Skeletal muscle tissue (tissue), 4 donors: ENCODE data around the gene SMARCB1. TPM values are rescaled to one million over a fixed set of nuclear protein-coding genes. Genes with fewer than 3 reads are reported as not detected.

Experiments used
- H3K27ac ChIP-seq: one replicate; pipeline ENCODE4 v1.7.0; 2013; ENCODE audit warnings: mild to moderate bottlenecking, low read depth, low read length, inconsistent platforms
- H3K27me3 ChIP-seq, 3 donors: one replicate each; pipeline ENCODE4 v1.7.0; 2013; ENCODE audit warnings: low read length in 3 of 3; ENCODE audit not compliant: control insufficient read depth in 3 of 3, insufficient read depth in 3 of 3
- H3K36me3 ChIP-seq, 3 donors: one replicate each; pipeline ENCODE4 v1.7.0; 2013; ENCODE audit warnings: low read length in 3 of 3; ENCODE audit not compliant: control insufficient read depth in 3 of 3, insufficient read depth in 3 of 3
- H3K4me1 ChIP-seq, 3 donors: one replicate each; pipeline ENCODE4 v1.7.0; 2013; ENCODE audit warnings: low read length in 3 of 3, mild to moderate bottlenecking in 3 of 3; ENCODE audit not compliant: control insufficient read depth in 3 of 3, insufficient read depth in 3 of 3
- H3K4me3 ChIP-seq, 3 donors: one replicate each; pipeline ENCODE4 v1.7.0; 2013; ENCODE audit warnings: low read length in 3 of 3
- H3K9ac ChIP-seq, 3 donors: one replicate each; pipeline ENCODE4 v1.7.0; 2013; ENCODE audit warnings: low read length in 3 of 3, mild to moderate bottlenecking in 3 of 3, moderate library complexity in 2 of 3, low read depth in 1 of 3
- H3K9me3 ChIP-seq, 3 donors: one replicate each; pipeline ENCODE4 v1.7.0; 2013; ENCODE audit warnings: low read length in 3 of 3; ENCODE audit not compliant: control insufficient read depth in 3 of 3
- total RNA-seq: library from RNA; depleted of rRNA; stranded (reverse); fragments of >200 nt; gene quantifications from one replicate; pipeline ENCODE4 v1.2.3, GENCODE V29; 2014
- donor health status: Osteomylitis.

SMARCB1 gene
- 13.6 TPM for total RNA-seq

DNA sequence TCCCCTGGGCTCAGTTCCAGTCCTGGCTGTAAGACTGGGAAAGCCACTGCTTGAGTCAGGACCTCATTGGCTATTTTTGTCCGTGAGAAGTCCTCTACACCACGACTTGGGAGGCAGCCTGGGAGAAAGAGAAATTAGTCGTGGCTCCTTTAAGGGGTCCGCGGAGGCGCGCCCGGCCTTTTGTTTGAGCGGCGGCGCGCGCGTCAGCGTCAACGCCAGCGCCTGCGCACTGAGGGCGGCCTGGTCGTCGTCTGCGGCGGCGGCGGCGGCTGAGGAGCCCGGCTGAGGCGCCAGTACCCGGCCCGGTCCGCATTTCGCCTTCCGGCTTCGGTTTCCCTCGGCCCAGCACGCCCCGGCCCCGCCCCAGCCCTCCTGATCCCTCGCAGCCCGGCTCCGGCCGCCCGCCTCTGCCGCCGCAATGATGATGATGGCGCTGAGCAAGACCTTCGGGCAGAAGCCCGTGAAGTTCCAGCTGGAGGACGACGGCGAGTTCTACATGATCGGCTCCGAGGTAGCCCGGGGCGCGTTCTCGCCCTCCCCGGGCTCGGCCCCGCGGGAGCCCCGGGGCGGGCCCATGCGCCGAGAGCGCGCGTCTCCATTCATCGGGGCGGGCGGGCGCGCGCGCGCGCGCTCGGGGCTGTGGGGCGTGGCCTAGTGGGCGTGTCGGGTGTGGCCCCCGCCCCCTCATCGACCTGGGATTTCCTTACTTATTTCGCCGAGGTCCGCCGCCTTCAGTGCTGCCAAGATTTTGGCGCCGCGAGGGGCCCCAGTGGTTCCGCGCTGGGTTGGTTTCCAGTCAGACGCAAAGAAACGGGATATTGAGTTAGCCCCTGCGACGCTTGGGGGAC is at the start of gene SMARCB1:
Gene SMARCB1, plus strand, starts transcription at position 215 of the 848 bp plus-strand sequence. Its CDS starts 204 bp downstream, at position 419.
- Histone ChIP-seq H3K4me1 (peaks cover 34 to 51% (median 45%) of the 10 kb centered on the region in 3 donors), H3K27me3 (no peaks in the 10 kb centered on the region), H3K36me3 (peaks cover under 1 to 6% (median 6%) of the 10 kb centered on the region in 3 donors), H3K9ac (peak within 1 kb of the TSS; percentile 95 to 97 (median 96)), H3K9me3 (no peaks in the 10 kb centered on the region), H3K4me3 (peak within 1 kb of the TSS; percentile 87 to 88 (median 87)), H3K27ac (peak within 1 kb of the TSS; percentile 98)

GRCh38 chr22:23737696-23738095 is 49.1 kb upstream of the SMARCB1 start:
- peaks cover 7 to 12% (median 7%) of the 10 kb centered on the region in 3 donors for H3K4me1 ChIP-seq

DNA sequence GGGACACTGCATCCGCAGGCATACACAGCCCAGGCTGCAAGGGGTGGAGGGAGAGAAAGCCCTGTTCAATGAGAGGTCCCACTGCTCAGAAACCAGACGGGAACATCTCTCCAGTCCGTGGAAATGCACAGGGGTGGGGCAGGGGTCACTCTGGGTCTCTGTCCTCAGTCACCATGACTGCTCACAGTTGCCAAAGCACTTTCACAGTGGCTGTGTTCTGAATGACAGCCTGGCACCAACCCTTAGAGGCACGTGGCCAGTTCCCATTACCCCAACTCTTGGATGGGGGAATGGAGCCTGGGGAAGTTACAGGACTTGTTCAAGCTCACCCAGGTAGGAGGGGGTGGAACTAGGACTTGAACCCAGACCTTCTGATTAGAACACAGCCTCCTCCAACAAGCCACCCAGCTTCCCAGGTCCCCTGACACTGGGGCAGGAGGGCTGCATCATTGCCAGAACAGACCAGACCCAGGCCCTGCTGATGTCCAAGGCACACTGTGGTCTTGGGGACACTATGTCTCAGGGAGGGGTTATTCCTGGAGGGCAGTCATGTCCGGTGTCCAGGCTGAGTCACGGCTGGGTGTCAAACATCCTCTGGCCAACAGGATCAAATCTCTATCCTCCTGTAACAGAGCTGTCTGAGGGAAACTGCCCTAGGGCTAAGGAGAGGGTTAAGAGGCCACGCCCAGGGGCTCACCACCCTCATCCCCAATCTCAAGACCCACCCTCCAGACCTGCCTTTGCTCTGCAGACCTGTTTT is 44.1 kb upstream of the SMARCB1 start:
- Histone ChIP-seq H3K9me3 (no peaks in the 10 kb centered on the region), H3K27ac (peak overlapping the region; percentile 64), H3K4me1 (peaks cover 18 to 26% (median 20%) of the 10 kb centered on the region in 3 donors), H3K36me3 (peaks cover 15 to 29% (median 25%) of the 10 kb centered on the region in 3 donors), H3K4me3 (peak overlapping the region in 2 of 3 donors; percentile 3), H3K27me3 (no peaks in the 10 kb centered on the region), H3K9ac (peak overlapping the region; percentile 40 to 60 (median 40))

More at GRCh38 chr22:23737696-23738095, 49.1 kb upstream of the SMARCB1 start:
- peaks cover 0 to 5% (median 3%) of the 10 kb centered on the region in 3 donors for H3K36me3 ChIP-seq
- H3K4me3 ChIP-seq, result no peak overlapping the region
- H3K9ac ChIP-seq, result no peak overlapping the region
- no peaks in the 10 kb centered on the region for H3K27me3 ChIP-seq
- no peaks in the 10 kb centered on the region for H3K9me3 ChIP-seq
- H3K27ac ChIP-seq, result no peak overlapping the region

GRCh38 chr22:23743303-23743705 is 43.5 kb upstream of the SMARCB1 start:
- Histone ChIP-seq H3K27ac (peak overlapping the region; percentile 64), H3K4me1 (peaks cover 18 to 26% (median 20%) of the 10 kb centered on the region in 3 donors), H3K9me3 (no peaks in the 10 kb centered on the region), H3K9ac (peak overlapping the region in 1 of 3 donors; percentile 60), H3K27me3 (no peaks in the 10 kb centered on the region), H3K4me3 (peak overlapping the region in 2 of 3 donors; percentile 3), H3K36me3 (peaks cover 15 to 29% (median 25%) of the 10 kb centered on the region in 3 donors)

GRCh38 chr22:23744001-23744400 is 42.8 kb upstream of the SMARCB1 start:
- Histone ChIP-seq H3K27me3 (no peaks in the 10 kb centered on the region), H3K4me3 (no peak overlapping the region), H3K27ac (no peak overlapping the region), H3K9me3 (no peaks in the 10 kb centered on the region), H3K4me1 (peaks cover 18 to 26% (median 20%) of the 10 kb centered on the region in 3 donors), H3K36me3 (peaks cover 15 to 29% (median 25%) of the 10 kb centered on the region in 3 donors), H3K9ac (peak overlapping the region in 1 of 3 donors; percentile 60)

DNA sequence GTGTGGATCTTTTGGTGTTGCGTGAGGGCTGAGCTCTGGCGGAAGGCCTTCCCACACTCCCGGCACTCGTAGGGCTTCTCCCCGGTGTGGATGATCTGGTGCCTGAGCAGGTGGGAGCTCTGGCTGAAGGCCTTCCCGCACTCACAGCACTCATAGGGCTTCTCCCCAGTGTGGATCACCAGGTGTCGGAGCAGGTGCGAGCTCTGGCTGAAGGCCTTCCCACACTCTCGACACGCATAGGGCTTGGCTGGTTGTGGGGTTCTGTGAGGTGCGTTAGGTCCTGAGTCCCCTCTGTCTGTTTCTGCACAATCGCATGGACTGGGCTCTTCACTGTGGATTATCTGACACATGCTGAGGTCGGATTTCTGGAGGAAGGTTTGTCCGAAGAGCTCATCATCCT is 42.3 kb upstream of the SMARCB1 start:
- Histone ChIP-seq H3K4me3 (no peak overlapping the region), H3K9me3 (no peaks in the 10 kb centered on the region), H3K9ac (no peak overlapping the region), H3K27ac (no peak overlapping the region), H3K27me3 (no peaks in the 10 kb centered on the region), H3K4me1 (peaks cover 18 to 26% (median 20%) of the 10 kb centered on the region in 3 donors), H3K36me3 (peaks cover 15 to 29% (median 25%) of the 10 kb centered on the region in 3 donors)

DNA sequence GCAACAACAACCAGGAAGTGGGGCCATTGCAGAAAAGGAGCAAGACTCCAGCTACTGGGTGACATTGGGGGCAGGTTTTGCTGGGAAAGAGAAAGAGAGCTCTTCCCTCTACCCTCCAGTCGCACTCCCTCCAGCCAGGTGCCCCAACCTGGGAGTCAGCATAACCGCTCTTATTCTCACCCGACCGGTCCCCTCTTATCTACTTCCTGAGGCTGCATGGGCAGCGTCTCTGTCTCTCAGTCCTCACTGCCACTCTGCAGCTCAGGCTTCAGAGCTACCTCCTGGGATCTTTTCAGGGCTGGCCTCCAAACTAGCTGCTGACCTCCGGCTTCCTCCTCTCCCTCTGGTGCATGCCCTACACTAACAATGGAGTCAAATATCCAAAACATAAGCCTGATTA is 41.0 kb upstream of the SMARCB1 start:
- Histone ChIP-seq H3K4me3 (no peak overlapping the region), H3K36me3 (peaks cover 15 to 28% (median 25%) of the 10 kb centered on the region in 3 donors), H3K4me1 (peaks cover 18 to 31% (median 30%) of the 10 kb centered on the region in 3 donors), H3K9ac (no peak overlapping the region), H3K27me3 (no peaks in the 10 kb centered on the region), H3K9me3 (no peaks in the 10 kb centered on the region), H3K27ac (no peak overlapping the region)

DNA sequence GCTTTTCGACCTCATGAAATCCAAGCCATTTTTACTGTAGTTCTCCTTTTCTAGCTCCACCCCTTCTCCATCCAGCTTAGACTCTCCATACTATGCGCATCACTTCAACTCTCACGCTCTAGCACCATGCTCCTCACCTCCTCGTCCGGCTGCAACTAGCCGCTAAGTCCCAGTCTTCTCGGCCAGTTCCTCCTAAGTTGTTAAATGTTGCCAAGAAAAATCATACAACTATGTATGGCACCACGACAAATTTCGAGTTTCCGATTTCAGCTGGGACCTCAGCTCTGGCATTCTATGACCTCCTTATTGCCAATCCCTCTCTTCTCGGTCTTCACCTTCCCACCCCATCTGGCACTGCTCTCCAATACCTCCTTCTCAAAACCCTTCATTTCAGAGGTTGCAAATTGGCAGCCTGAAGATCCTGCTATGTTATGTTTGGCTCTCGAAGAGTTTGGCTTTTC is 36.9 kb upstream of the SMARCB1 start:
- H3K4me3 ChIP-seq, result peak overlapping the region in 2 of 3 donors; percentile 56 to 84
- H3K36me3 ChIP-seq, result peaks cover 1 to 4% (median 3%) of the 10 kb centered on the region in 3 donors
- H3K4me1 ChIP-seq, result peaks cover 5 to 17% (median 11%) of the 10 kb centered on the region in 3 donors
- peak overlapping the region; percentile 79 for H3K27ac ChIP-seq
- H3K9ac ChIP-seq, result no peak overlapping the region
- no peaks in the 10 kb centered on the region for H3K9me3 ChIP-seq
- no peaks in the 10 kb centered on the region for H3K27me3 ChIP-seq

DNA sequence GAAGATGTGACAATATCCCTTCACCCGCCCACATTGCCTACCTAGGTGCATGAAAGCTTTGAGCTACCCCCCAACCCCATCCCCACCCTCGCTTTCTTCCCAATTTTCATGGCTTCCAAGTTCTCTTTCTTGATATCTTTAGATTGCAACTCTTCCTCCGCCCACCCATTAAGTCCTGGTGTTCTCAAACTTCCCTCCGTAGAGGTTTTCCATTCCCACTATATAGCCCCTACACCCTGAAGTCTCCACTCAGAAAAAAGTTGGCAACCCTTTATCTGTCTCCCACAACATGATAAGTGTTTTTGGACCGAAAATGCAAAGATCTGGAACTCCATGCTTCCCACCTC is 36.4 kb upstream of the SMARCB1 start:
- H3K9ac ChIP-seq, result peak overlapping the region; percentile 75 to 84 (median 77)
- peak overlapping the region; percentile 79 for H3K27ac ChIP-seq

More for the DNA sequence above, 36.4 kb upstream of the SMARCB1 start:
- H3K36me3 ChIP-seq, result no peaks in the 10 kb centered on the region
- H3K27me3 ChIP-seq, result no peaks in the 10 kb centered on the region
- no peaks in the 10 kb centered on the region for H3K9me3 ChIP-seq
- H3K4me1 ChIP-seq, result peaks cover 5 to 17% (median 11%) of the 10 kb centered on the region in 3 donors
- H3K4me3 ChIP-seq, result peak overlapping the region; percentile 84 to 89 (median 84)
